ENCODE data around the gene BCAS3.
"Not testable (repeated sequence)": the region's sequence is repeated elsewhere in the genome, so short reads cannot be mapped to it uniquely, and the experiment has no call there.

BCAS3 gene

DNA sequence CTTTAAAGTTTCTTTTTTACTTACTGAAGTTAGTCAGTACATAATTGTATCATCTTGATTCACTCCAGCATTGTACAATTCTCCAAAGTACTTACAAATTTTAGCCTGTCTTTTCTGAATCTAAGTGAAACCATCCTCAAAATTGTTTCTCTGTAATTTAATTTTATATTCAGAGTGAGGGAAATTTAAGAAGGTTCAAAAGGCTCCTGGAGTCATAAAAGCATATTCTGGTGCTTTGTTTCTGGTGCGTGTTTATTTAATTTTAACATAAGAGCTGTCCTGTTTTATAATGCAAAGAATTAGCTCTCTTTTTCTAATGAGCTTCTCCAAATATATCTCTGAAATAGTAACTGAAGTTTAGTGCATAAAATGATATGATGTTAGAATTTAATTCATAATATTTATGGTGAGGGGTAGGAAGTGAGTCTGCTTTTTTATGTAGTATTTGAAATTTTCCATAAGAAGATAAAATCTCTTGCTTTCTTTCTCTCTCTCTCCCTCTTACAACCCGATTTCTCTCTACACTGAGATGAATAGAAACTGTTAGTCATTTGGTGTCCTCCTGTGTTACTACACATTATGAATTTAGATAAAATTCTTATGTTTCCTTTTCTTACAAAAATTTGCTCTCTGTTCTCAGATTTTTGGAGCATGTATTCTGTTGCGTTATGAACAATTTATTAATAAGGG lies 339.8 kb downstream of the BCAS3 start:
- no peak for DNase-seq

GRCh38 chr17:61018938-61019337 lies 341.3 kb downstream of the BCAS3 start:
- no peak for DNase-seq

- no peak for DNase-seq
These were observed 346.3 kb downstream of the BCAS3 start for GRCh38 chr17:61023996-61024395.

DNA sequence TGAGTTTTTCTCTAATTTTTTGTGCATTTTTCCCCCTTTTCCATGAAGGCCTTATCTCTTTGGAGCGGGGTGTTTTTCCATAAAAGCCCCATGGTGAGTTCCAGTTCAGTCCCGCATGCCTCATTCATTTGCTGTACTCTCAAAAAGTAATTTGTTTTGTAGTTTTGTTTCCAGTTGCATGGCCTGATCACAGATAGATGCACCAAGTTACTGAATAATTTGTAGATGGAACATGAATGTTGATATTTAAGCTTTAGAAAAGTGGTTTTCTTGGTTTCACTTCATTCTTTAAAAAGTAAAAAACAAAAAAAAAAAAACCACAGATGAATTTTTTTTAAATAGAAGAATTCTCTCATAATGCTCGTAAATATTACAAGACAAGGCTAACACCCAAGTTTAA lies 349.2 kb downstream of the BCAS3 start:
- no peak for DNase-seq

DNA sequence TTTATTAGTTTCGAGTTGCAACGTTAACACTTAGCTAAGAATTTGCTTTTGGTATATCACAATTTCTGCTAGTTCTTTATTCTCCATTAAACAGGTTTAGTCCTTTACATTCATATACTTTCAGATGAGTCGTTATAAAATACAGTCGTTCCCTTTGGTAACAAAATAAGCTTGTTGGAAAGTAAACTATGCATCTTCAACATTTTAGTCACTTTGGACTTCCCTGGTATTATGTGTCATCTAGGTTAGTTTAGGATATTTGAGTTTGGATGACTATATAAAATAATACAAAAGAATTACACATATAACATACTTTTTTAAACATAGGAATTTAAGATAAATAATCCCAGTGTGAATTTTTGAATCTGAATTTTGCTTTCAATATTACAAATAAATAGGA lies 351.5 kb downstream of the BCAS3 start:
- no peak for DNase-seq

- no peak for DNase-seq
These were observed 363.0 kb downstream of the BCAS3 start for GRCh38 chr17:61040666-61041065.

GRCh38 chr17:61042348-61042747 lies 364.7 kb downstream of the BCAS3 start:
- DNase-seq: not testable (repeated sequence)

GRCh38 chr17:61047515-61047914 lies 369.9 kb downstream of the BCAS3 start:
- DNase-seq: no peak

- no peak for DNase-seq
These were observed 370.9 kb downstream of the BCAS3 start for GRCh38 chr17:61048376-61049106.

DNA sequence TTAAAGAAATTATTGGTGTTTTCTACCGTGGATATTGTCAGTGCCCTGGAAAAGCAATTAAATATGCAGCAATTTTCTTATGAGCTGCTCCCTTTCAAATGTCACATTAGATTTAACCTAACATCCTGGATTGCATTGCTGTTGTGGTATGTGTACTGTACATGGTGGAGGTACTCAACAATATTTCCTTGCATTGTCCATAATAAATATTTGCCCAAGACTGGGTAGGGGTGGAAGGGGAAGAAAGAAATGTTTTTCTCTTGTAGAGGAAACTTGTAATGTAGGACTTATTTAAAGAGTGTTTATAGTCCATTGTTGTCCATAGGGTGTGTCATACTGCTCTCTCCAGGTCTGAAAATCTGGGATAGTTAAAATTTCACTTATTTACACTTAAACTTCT lies 375.8 kb downstream of the BCAS3 start:
- no peak for DNase-seq

- DNase-seq: no peak
These were observed 376.8 kb downstream of the BCAS3 start for GRCh38 chr17:61054436-61054835.

- no peak for DNase-seq
These were observed 379.6 kb downstream of the BCAS3 start for GRCh38 chr17:61057257-61057656.

DNA sequence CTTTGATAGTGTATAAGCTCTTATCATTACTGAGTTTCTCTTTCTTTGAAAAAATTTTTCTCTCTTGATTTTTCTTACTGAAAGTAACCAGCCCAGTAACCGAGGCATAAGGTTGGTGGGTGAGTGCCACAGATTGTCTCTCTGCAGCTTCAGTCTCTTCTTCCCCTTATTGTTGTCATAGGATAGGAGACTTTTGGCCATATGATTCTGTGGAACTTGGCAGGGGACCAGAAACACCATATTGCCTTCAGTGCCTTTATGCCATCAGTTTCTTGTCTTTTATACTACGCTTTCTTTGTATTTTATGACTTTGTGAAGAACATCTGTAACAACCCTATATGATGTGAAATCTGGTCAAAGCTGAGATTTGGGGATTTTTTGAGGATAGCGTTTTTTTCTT lies 380.4 kb downstream of the BCAS3 start:
- DNase-seq: no peak

DNA sequence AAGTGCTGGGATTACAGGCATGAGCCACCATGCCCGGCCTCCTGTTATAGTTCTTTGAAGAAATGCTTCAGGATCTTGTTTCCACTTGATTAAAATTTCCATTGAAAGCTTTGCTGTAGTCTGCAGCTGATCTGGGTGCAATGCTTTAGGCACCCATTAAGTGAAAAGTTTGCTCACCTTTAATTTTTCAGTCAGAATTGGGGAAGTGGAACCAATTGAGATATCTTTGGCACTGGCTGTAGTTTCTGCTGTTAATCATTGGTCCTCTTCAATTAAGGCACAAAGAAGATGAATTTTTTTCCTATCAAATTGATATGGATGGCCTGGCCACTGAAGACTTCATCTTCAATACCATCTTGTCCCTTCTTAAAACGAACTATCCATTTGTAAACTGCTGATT lies 385.9 kb downstream of the BCAS3 start:
- no peak for DNase-seq

- DNase-seq: no peak
These were observed 386.7 kb downstream of the BCAS3 start for GRCh38 chr17:61064087-61064951.

DNA sequence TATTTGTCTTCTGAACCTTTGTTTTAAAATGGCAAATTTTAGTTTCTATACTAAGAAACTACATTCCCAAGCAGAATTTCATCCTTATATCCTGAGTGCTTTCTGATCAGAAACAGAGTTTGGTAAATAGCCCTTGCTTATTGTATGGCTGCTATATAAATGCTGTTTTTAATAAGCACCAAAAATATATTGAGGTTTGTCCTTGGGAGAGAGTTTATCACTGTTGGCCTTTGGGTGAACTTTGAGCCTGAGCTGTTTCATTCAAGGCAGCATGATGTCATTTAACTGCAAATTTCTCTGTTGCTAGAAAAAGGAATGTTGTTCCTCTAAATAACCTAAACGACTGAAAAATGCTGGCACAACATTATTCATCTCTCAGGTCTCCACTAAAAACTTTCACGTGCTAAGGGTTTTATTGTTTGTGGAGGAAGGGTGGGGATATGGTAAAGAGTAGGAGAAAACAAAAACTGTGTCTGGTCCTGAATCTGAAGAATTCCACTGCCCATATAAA lies 387.7 kb downstream of the BCAS3 start:
- DNase-seq: no peak

GRCh38 chr17:61066062-61066461 lies 388.4 kb downstream of the BCAS3 start:
- DNase-seq: no peak

GRCh38 chr17:61070649-61071048 lies 393.0 kb downstream of the BCAS3 start:
- DNase-seq: no peak

DNA sequence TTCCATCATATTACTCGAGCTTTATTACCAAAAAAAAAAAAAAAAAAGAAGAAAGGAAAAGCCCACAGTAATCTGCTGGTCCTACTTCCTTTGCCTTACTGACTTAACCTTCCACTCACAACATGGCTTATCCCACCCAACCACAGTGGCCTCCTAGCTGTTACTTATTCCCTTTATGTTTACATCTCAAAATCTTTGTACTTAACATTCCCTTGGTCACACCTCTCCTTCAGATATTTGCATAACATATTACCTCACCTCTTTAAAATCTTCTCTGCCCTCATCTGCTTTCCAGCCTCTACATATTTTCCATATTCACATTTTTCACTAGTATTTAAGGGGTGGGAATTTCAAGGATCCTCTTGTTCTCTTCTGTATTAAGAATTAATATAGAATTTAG lies 395.0 kb downstream of the BCAS3 start:
- DNase-seq: no peak

DNA sequence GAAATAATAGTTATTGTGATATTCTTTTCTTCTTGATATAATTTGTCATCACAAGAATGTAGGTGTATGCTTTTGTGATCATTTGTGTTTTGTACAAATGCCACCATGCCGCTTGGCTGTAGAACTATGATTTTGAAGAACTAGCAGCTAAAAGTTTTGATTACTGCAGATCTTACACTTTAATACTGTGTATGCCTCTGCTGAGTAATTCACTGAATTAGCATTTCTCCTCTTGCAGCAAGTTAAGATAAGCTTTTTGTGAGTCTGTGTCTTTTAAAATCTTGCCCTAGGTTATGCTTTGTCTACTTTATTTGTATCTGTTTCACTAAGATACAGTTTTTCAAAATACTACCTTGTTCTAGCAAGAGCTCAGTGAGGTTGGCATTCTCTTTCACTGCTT lies 395.5 kb downstream of the BCAS3 start:
- no peak for DNase-seq

DNA sequence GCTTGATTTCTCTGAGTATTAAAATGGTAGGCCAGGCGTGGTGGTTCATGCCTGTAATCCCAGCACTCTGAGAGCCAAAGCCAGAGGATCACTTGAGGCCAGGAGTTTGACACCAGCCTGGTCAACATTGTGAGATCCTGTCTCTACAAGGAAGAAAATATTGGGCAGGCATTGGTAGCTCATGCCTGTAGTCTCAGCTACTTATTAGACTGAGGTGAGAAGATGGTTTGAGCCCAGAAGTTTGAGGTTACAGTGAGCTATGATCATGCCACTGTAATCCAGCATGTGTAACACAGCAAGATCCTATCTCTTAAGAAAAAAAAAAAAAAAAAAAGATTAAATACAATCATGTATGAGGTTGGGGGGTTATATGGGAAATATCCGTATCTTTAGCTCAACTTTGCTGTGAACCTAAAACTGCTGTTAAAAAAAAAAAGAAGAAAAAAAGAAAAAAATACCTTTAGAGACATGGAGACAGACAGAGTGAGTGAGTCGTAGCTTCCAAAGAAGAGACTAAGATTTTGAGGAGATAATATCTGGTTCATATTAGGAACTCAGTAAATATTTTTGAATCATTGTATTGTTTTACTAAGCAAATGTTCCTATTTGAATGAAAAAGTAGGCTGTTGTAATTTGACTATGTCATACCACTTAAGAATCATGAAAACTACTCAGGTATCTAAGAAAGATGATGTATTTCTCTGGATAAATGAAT lies 396.3 kb downstream of the BCAS3 start:
- no peak for DNase-seq

DNA sequence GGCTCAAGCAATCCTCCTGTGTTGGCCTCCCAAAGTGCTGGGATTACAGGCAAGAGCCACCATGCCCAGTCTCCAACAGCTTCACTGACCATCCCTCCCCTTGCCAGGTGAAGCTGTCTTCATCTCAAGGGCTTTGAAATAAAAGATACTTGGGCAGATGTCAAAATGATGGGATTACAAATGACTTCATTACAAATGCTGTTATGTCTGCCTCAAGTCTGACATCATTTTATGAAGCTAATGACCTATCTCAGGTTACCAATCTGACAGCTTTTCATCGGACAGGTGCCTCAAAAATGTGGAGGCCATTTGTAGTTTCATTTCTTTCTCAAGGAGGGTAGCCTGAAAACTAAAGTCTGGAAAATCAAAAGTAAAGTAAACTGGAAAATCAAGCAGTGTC lies 398.3 kb downstream of the BCAS3 start:
- DNase-seq: no peak

DNA sequence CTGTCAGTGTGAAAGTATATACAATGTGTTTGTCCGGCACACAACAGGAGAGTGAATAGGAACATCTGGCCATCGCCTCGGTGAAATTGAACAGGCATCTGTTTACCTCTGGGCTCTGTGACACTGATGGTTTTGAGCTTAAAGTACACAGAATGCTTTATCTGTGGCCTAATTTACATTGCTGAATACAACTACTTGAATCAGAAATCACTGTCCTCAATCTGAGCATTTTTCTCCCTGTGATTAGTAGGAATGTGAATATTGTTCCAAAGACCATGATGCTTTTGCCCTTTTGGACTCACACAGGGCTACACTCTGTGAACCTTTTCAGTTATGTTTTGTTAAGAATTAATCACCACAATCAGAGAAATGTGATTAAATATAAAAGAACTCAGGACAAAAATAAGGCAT lies 399.0 kb downstream of the BCAS3 start:
- no peak for DNase-seq
